ENCODE measurements around the gene CDHR2.

CDHR2 gene, protein sequence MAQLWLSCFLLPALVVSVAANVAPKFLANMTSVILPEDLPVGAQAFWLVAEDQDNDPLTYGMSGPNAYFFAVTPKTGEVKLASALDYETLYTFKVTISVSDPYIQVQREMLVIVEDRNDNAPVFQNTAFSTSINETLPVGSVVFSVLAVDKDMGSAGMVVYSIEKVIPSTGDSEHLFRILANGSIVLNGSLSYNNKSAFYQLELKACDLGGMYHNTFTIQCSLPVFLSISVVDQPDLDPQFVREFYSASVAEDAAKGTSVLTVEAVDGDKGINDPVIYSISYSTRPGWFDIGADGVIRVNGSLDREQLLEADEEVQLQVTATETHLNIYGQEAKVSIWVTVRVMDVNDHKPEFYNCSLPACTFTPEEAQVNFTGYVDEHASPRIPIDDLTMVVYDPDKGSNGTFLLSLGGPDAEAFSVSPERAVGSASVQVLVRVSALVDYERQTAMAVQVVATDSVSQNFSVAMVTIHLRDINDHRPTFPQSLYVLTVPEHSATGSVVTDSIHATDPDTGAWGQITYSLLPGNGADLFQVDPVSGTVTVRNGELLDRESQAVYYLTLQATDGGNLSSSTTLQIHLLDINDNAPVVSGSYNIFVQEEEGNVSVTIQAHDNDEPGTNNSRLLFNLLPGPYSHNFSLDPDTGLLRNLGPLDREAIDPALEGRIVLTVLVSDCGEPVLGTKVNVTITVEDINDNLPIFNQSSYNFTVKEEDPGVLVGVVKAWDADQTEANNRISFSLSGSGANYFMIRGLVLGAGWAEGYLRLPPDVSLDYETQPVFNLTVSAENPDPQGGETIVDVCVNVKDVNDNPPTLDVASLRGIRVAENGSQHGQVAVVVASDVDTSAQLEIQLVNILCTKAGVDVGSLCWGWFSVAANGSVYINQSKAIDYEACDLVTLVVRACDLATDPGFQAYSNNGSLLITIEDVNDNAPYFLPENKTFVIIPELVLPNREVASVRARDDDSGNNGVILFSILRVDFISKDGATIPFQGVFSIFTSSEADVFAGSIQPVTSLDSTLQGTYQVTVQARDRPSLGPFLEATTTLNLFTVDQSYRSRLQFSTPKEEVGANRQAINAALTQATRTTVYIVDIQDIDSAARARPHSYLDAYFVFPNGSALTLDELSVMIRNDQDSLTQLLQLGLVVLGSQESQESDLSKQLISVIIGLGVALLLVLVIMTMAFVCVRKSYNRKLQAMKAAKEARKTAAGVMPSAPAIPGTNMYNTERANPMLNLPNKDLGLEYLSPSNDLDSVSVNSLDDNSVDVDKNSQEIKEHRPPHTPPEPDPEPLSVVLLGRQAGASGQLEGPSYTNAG (N-terminal part only)

GRCh38 chr5:176548967-176549444 is at the start of gene CDHR2:
Gene CDHR2, plus strand, starts transcription at chr5:176549342. Its CDS starts 16,011 bp downstream, at chr5:176565353.
- DNase-seq = no peak

DNA sequence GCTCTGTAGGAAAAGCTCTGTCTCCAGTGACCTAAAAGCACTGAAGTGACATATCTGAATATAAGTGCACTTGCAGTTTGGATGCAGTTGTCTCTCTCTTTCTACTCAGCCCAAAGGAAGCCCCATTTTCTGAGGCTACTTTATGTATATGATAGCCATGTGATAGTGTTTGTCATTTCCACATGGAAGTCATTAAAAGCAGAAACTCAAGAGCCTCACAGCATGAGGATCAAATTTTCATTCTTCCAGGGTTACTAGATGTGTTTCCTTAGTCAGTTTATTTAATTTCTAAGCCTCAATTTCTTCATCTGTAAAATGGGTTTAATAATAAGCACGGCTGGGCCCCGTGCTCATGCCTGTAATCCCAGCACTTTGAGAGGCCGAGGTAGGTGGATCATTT is 48.6 kb upstream of the CDHR2 start:
- DNase-seq = no peak

DNA sequence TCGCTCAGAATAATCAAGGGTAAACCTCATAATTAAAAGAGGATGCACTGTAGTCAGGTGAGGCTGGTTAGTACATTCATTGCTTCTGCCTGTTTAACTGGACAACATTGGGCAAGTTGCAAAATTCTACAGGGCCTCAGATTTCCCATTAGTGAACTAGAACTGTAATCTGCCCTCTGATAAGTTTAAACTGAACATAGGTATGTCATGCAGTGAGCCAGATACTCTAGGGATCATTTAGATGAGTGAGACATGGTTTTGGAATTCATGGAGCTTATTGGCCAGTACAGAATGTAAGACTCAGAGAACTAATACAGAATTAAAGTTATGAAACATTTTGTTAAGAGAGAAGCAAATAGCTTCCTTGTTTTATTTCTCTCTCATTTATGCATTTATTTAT is 47.8 kb upstream of the CDHR2 start:
- DNase-seq = no peak

DNA sequence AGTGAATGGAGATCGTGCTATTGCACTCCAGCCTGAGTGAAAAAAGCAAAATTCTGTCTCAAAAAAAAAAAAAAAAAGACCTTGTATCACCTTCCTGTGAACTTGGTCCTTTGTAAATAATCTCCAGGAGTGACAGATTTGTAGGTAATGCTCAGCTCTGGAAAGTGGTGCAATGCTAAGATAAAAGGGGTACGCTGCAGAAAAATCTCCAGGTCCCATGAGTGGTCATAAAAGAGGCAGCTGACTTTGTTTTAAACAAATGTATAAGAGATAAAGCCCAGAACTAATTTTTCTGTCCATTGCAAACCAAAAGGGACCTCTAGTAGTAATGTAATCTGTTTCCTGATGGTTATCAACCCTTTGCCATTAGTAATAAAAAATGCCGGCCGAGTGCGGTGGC is 45.6 kb upstream of the CDHR2 start:
- DNase-seq = no peak

DNA sequence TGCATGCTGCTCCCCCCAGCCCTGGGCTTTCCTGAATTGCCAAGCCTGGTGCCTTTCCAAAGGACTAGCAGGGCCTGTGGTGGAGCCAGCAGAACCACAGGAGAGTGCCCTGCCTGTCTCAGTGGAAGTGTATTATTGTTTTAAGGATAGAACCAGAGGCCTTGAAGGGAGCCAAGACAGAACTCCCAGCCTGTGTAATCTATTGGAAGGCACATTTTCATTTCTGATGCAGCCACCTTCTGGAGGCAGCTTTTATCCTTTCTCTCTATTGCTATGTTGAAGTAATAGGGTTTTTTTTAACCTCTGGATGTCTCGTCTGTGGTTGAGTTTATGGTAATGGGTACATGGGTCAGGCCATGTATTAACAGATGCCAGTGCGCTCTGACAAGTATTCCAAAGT is 41.2 kb upstream of the CDHR2 start:
- DNase-seq = no peak

- no peak for DNase-seq
Observed at GRCh38 chr5:176508603-176509002, 40.5 kb upstream of the CDHR2 start.

- no peak for DNase-seq
Observed at GRCh38 chr5:176513788-176514187, 35.4 kb upstream of the CDHR2 start.

DNA sequence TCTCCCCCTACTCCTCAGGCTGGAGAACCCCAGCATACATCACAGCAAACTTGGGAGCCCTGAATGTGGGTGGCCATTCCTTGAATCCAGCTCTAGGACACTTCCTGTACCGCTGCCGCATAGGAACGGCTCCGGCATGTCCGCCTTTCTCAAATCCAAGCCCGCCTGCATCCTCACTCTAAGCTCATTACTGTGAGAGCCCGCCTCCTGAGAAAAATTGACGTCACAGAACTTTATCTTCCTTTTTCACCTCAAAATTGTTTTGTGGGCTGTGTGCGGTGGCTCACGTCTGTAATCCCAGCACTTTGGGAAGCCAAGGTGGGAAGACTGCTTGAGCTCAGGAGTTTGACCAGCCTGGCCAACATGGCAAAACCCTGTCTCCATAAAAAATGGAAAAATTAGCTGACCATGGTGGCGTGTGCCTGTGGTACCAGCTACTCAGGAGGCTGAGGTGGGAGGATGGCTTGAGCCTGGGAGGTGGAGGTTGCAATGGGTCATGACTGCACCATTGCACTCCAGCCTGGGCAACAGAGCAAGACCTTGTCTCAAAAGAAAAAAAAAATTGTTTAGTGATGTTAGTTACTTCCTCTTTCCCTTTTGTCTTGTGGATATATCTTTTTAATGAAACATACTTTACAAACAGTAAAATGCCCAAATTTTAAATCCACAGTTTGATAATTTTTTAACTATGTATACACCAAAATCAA is 34.7 kb upstream of the CDHR2 start:
- no peak for DNase-seq

DNA sequence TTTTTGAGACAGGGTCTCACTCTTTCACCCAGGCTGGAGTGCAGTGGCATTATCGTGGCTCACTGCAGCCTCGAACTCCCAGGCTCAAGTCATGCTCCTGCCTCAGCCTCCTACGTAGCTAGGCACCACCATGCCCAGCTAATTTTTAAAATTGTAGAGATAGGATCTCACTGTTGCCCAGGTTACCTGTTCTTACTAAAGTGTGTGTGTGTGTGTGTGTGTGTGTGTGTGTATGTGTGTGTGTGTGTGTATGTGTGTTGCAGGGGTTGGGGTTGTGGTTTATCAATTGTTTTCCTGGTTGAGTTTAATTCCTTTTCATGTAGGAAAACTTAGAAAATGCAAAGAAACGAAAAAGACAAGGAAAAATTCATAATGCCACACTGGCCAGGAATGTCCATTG is 33.7 kb upstream of the CDHR2 start:
- DNase-seq = no peak

DNA sequence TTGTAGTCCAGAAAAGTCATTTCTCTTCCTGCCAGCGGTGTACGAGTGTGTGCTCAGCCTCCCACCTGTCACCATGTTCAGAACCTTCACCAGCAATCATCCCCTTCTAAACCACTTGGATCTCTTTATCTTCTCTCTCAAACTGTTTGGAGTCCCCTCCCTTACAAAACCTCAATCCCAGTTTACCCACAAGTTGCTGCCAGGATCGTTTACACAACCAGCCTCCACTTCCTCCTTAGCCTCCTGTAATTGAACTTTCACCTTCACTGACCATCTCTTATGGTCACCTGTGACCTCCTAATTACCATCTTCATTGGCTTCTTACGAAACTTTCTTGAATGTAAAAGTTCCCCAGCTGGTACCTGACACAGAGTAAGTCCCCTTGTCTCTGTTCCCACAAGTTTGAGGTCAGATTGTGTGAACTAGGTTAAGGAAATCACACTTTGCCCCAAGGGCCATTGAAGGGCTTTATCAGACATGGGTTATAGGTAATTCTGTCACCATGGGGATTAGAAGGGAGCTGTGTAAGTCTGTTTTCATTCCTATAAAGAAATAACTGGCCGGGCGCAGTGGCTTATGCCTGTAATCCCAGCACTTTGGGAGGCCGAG is 32.0 kb upstream of the CDHR2 start:
- no peak for DNase-seq

DNA sequence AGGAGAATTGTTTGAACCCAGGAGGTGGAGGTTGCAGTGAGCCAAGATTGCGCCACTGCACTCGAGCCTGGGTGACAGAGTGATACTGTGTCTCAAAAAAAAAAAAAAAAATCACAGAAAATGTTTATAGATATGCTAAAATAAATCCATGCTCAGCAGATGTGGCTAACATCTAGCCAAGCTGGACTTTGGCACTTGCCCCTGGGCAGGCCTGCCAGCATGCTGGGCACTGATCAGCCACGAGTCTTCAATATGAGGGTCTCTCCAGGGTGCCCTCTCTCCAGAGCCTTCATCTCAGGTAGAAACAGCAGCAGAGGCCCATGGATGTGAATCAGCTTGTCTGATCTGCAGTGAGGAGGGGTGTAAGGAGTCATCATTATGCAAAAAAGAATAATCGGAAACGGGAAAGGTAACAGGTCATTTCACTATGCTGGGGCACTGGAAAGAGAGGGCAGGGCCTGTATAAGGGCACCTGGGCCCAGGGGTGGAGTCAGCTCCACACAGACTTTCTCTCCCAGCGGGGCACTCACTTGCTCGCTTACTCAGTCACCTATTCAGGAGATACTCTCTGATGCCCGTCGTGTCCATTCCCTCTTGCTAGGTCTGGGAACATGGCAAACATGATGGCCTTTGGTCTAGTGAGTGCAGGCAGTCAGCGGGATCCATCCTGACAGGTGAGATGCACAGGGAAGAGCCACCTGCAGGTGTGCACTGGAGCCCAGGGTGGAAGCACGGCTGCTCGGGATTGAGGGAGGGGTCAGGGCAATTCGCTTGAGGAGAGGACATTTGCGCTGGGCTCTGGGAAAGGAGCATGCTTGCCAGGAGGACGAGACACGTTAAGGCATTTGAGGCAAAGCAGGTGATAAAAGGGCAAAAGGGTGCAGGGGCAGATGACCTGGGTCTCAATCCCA is 29.1 kb upstream of the CDHR2 start:
- no peak for DNase-seq

DNA sequence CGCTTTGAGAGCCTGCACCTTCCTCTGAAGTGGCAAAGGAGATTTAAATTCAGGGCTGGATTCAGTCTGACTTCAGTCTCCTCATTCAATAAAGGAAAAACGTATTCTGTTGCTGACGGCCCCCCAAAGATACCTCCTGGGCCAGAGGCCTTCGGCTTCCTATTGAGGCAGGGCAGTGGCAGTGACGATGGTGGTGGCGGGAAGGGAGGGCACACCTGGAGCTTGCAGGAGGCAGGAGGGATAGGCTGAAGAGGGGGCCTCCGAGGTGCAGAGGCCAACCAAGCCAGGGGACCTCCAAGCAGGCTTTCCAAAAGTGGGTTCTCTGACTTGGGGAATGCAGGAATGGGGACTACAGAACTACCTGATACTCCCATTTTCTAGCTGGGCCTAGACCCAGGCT is 27.9 kb upstream of the CDHR2 start:
- no peak for DNase-seq

GRCh38 chr5:176521699-176522263 is 27.4 kb upstream of the CDHR2 start:
- DNase-seq = no peak

GRCh38 chr5:176524138-176524537 is 25.0 kb upstream of the CDHR2 start:
- DNase-seq = no peak

GRCh38 chr5:176524987-176525386 is 24.2 kb upstream of the CDHR2 start:
- DNase-seq = no peak

GRCh38 chr5:176525677-176526076 is 23.5 kb upstream of the CDHR2 start:
- no peak for DNase-seq

DNA sequence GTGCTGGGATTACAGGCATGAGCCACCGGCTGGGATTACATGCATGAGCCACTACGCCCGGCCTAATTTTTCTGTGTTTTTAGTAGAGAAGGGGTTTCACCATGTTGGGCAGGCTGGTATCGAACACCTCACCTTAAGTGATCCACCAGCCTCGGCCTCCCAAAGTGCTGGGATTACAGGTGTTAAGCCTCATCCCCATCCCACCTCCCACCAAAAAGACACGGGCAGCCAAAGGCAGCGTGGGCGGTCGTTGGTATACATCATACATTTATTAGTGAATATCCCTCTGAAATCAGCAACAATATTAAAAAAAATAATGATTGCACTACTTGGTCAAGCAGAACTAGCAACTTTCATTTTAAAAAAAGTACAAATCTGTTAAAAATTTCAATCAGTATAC is 22.7 kb upstream of the CDHR2 start:
- no peak for DNase-seq

DNA sequence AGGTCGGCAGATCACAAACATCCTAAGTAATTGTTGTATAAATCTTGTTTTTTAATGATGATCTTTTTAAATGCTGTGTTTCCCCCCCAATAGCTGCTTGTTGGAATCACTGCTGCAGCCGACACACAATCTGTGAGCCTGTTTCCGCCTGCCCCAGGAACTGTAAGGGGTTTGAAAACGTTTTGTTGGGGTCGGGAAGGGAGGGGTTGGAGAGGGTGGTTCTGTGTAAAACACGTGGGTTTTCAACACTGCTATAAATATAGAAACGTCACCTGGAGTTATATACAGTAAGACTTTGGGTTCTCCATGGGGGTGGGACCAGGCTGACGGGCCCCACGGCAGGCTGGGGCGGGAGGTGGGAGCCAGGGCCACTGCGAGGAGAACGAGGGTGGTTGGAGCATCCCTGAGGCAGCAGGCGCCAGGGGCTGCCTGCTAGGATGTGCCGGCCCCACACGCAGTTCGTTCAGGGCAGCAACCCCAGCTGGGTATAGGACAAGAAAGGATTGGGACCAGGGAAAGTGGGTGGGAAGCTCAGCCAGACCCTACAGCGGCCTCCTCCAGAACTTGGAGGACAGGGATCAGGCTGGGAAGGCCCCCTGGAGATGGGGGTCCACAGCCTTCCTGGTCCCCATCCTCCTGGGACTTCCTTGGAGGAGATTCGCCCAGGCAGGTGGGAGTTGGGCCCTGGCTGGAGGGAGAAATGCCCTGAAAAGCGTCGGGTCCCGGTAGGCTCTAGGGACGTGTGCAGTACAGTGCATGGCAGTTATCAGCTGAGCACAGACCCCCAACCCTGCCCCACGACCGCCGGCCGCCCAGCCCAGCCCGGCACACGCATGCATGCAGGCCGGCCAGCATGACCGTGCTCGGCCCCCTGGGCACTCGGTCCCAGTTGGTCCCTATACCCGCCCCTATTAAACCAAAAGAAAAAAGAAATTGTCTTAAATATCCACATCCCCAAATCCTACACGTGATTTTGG is 21.6 kb upstream of the CDHR2 start:
- no peak for DNase-seq

- no peak for DNase-seq
Observed at GRCh38 chr5:176528301-176528700, 20.8 kb upstream of the CDHR2 start.

All from activated gamma-delta T cell treated with Interleukin-2 at 50 U/mL for 16 hours (primary cell).